ENCODE measurements around the gene VAMP2. TPM values are rescaled to one million over a fixed set of nuclear protein-coding genes. Genes with fewer than 3 reads are reported as not detected.
"Not testable (repeated sequence)": the region's sequence is repeated elsewhere in the genome, so short reads cannot be mapped to it uniquely, and the experiment has no call there.

The VAMP2 gene
- total RNA-seq, 1 experiment from 2014 or later = 4.6 TPM

DNA sequence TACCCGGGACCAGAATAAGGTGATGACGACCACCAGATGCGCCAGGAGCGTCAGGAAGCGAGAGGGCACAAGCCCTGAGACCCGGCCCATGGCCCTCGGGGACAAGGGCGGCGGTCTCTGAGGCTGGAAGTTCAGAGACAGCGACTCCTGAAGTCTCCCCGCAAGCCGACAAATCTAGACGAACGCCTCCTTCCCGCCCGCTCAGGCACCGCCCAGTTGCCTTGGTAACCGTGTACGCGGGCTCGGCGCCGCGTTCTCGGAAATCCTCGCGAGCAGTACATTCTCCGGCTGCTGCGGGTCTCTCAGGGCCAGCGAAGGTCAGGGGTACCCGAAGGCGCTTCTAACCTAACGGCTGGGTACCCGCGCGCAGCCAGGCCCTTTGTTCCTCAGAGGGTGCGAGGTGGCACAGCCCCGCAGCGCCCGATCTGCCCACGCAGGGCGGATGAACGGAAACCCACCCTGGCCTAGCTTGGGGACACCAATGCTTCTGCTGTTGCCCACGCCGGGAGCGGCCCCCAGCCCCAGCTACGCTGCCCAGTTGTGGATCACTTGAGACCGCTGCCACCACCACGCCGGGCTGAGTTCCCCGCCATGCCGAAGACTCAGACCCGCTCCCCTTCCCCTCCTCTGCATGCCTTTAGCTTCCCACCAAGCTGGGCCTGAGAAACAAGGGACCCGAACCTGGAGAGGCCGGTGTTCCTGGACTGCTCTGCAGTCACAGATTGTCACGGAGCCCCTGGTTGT is 13.6 kb upstream of the VAMP2 start, which contains the start of gene TMEM107:
Gene TMEM107, minus strand, starts transcription at position 184 of the 744 bp plus-strand sequence. Its CDS starts 94 bp downstream, at position 90.
- DNase-seq (ENCODE audit: low read depth) = peak; percentile 75

GRCh38 chr17:8175795-8176196 is 13.0 kb upstream of the VAMP2 start:
- DNase-seq (ENCODE audit: low read depth) = no peak

DNA sequence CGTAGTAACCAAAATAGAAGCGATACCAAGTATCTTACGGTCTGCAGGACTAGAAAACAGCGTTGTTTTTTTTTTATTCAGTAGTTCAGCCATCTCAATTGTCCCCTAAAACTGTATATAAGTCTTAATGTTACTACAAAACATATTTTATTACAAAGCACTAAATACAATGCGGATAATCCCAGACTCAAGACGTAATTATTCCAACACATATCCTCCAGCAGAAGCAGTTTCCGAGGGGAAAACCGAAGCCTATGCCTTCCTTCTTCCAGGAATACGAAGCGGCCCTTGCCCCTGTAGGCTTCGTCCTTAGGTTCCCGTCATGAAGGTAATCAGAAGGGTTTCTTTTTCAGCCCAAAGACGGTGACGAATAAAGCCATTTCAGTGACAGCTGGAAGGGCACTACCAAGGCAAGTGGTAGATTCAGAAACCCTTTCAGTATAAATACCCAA is 11.1 kb upstream of the VAMP2 start:
- DNase-seq (ENCODE audit: low read depth) = no peak

GRCh38 chr17:8173056-8173870 is 10.5 kb upstream of the VAMP2 start:
- DNase-seq (ENCODE audit: low read depth) = peak; percentile 99

DNA sequence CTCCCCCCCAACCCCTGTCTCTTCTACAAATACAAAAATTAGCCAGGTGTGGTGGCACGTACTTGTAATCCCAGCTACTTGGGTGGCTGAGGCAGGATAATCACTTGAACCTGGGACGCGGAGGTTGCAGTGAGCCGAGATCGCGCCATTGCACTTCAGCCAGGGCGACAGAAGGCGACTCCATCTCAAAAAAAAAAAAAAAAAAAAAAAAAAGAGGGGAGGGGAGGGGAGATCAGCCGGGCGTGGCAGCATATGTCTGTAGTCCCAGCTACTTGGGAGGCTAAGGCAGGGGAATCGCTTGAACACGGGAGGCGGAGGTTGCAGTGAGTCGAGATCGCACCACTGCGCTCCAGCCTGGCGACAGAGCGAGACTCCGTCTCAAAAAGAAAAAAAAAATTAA is 7.4 kb upstream of the VAMP2 start:
- not testable (repeated sequence) for DNase-seq (ENCODE audit: low read depth)

GRCh38 chr17:8167526-8167925 is 4.8 kb upstream of the VAMP2 start:
- no peak for DNase-seq (ENCODE audit: low read depth)

GRCh38 chr17:8166731-8167130 is 4.0 kb upstream of the VAMP2 start:
- DNase-seq (ENCODE audit: low read depth) = no peak

GRCh38 chr17:8164815-8165131 is 2.0 kb upstream of the VAMP2 start:
- no peak for DNase-seq (ENCODE audit: low read depth)

DNA sequence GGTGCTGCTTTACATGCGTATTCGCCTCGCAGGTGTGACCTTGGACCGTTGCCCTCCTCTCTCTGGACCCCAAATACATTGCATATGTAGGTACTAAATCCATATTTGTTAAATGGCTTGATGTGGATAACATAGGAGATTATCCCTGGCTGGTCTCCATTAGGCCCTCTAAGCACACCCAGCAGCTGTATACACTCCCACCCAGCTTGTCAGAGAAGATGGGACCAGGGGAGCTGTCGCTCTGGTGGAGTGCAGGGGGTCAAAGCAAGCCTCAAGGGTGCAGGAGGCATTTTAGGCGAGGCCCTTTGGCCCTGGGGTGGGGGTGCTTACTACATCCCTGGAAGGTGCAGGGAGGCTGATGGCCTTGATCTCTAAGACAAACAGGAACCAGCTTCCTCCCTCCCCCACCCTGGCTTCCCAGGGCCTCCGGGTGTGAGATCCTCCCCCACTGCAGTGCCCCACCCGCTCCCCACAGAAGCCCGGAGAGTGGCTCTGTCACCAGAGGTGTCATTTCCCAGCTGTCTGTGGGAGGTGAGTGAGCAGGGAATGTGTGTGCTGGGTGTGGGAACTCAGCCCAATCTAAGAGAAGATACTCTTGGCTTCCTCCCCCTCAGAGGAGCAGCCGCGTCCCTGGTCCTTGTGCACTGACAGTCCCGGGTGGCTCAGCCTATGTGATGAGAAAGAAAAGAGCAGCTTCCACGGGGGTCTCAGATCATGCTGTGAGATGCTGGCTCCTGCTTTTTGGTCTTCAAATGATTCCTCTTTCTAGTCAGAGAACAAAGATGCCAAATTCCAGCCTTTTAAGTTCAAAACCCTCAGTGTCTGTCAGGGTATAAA is 1.4 kb upstream of the VAMP2 start:
- peak; percentile 79 for DNase-seq (ENCODE audit: low read depth)

DNA sequence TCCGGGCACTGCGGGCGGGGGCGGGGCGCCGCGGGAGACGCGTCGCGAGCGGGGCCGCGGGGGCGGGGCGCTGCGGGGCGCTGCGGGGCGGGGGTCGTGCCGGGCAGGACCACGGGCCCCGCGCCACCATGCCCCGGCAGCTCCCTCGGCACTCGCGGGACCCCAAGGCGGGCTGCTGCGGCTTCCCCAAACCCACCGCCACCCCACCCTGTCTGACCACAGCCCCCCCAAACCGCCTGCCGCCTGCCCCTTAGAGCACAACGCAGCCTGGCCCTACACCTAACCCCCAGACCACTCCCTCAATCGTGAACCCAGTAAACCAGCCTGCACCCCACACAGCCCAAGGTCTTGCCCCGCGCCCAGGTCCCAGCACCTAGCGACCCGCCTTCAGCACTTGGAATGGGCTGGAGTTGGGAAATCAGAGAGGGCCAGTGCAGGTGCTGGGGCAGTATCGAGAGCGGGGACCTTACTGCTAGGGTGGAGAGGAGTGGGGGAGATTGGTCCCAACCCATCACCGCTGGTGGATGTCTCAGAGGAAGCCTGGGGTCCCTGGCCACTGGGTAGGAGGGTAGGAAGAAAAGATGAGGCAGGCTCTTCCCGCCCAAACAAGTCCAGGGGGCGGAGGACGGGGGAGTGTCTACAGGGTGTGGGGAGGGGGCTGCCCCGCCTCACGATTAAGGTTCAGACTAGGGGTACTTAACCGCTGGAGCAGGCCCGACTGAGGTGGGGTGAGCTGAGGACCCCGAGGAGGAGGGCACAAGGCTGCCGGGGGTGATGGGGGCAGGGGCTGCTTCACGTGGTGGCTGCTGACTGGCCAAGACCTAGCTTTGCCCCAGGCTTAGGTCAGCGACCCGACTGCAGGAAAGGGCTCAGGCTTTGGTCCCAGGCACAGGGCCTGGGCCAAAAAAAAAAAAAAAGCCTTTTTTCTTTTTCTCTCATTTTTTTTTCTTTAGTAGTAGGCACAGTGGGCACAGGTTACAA is 539 bp upstream of the VAMP2 start:
- DNase-seq (ENCODE audit: low read depth) = no peak

GRCh38 chr17:8161289-8162232 is 1.2 kb downstream of the VAMP2 start:
- DNase-seq (ENCODE audit: low read depth) = no peak

- no peak for DNase-seq (ENCODE audit: low read depth)
These were observed 2.0 kb downstream of the VAMP2 start for GRCh38 chr17:8160741-8161221.

DNA sequence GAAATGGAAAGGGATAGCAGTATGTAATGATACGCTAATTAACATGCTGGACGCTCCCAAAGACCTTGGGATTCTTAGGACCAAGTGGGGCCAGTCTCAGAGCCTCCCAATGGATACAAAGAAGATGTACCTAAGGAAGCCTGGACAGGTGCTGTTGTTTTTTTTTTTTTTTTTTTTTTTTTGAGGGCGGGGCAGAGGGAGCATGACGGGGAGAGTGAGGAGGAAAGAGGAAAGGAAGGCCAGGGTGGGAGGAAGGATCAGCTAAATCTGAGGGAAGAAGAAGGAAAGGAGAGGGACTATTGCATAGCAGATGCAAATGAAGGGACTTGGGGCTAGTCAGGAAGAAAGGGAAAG is 2.5 kb downstream of the VAMP2 start:
- no peak for DNase-seq (ENCODE audit: low read depth)

DNA sequence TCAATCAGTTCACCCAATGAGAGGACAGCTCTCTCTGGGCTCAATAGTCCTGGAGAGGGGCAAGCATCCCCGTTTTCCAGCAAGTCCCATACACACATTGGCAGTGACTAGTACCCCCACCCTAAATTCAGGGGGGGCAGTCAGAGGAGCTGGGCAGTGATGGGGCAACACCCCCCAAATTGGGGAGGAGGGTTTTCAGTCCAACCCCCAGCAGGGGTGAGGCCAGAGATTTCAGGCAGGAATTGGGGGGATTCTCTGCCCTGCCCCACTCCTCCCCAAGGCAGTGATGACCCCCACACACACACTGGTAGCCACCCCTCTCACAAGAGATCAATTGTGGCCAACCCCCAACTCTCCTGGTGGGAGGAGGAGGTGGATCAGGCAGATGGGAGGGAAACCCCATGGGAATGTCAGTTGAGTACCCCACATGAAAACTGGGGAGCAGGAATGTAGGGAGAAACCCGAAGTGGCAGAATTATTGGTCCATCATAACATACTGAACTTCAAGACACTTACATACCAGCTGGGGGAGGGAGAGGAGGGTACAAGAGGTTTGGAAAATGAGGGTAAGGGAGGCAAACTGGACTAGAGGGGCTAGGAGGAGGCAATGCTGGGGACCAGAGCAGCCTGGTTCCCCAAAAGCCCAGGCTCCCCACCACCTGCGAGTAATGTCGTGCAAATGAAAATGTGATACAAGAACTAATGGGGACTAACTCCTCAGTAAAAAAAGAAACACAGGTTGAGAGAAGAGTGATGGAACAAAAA is 3.1 kb downstream of the VAMP2 start:
- DNase-seq (ENCODE audit: low read depth) = no peak

DNA sequence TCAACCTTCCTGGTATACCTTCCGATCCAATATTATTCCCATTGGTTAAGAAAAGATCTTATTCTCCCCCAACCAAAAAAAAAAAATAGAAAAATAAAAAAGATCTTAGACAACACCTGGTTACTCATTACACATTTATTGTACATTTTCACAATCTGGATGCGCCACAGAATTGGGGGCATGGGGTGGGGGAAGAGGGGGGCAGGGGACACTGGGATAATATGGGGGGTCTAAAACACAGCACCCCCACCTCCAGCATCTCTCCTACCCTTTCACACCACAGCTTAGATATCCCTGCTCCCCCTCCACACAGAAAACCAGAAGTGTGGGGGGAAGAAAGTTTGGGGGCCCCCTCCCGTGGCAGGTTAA is 3.7 kb downstream of the VAMP2 start:
- no peak for DNase-seq (ENCODE audit: low read depth)

DNA sequence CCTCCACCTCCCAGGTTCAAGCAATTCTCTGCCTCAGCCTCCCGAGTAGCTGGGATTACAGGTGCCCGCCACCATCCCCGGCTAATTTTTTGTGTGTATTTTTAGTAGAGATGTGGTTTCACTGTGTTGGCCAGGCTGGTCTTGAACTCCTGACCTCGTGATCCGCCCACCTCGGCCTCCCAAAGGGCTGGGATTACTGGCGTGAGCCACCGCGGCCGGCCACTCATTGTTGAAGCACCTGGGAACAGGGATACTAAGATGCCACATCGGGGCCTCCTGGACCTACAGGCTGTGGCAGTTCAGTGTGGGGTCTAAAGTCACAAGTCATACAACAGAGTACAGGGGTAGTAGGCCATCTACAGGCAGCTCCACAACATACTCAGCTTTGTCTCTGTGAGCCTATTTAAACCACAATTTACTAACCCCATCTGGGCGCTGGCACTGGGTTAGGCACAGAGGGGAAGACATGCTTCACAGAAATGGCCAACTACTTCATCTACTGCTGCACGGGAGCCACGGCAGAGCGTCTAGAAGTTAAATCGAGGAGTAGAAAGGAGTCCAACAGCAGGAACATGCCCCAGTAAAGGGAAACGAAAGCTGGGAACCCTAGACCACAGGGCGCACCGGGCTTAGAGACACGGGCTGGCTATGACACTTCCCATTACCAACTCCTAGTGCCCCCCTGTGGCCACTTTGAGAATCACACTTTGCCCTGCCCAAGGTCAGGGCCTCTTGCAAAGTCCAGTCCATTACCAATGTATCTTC is 4.3 kb downstream of the VAMP2 start:
- DNase-seq (ENCODE audit: low read depth) = peak; percentile 87

DNA sequence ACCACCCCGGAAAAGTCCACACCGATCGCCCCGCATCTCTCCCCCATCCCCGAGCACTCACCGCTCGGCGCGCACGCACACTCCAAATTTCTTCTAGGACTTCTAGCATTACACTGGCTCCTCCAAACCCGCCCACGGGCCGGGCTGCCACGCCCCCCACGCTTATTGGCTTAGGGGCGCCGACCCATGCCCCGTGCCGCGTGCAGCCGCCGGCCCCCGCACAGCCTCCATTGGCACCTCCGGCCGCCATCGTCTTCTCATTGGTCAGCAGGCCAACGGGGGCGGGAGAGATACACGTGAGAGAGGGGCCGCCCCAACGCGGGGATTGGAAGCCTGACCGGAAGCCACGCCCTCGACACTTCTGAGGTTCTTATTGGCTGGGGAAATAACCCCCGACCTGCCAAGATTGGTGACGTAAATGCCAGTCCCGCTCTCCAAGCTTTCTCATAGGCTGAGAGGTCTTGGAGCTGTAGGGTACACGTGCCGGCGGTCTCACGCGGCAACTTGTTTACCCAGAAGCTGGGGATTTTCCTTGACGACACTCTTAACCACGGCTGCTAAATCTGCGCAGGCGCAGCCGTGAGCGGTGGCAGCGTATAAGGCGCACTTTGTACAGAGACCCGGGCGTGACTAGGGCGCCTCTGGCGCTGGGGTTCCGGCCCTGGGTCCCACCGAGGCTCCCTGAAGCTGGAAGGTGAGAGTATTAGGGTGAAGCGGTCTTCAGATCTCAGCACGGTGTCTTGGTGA is 6.3 kb downstream of the VAMP2 start:
- DNase-seq (ENCODE audit: low read depth) = peak; percentile 100

GRCh38 chr17:8155996-8156245 is 6.8 kb downstream of the VAMP2 start:
- no peak for DNase-seq (ENCODE audit: low read depth)
